H1 (cell line): ENCODE results near the gene ZNF462. TPM values are rescaled to one million over a fixed set of nuclear protein-coding genes. Genes with fewer than 3 reads are reported as not detected.

ENCODE experiments used
- CTCF ChIA-PET: fragments of 300-600 bp; sonication (Branson Sonifier 250); formaldehyde crosslinking; loops from one replicate; lab custom pipeline; 2021; ENCODE audit not compliant: partially characterized antibody; lab: Charles Lee
- POLR2A ChIA-PET: fragments of 300-600 bp; sonication (Branson Sonifier 250); formaldehyde crosslinking; loops from one replicate; lab custom pipeline; 2021; ENCODE audit warnings: inconsistent platforms; ENCODE audit not compliant: partially characterized antibody; lab: Charles Lee
- DNase-seq, 2 experiments: peaks; one replicate each; pipeline versions ENCODE4 v3.0.0 to v3.0.0-alpha.2; 2010 to 2022; ENCODE audit warnings: low spot score in 2 of 2, low read depth in 1 of 2, mixed read lengths in 1 of 2
- FAIRE-seq: peaks from 2 replicates; lab custom pipeline; 2011; peaks lifted over from hg19 to GRCh38; lab: Jason Lieb, UNC
- H2AFZ ChIP-seq: 2 replicates; pipeline ENCODE4 v1.8.1; 2012; ENCODE audit warnings: low read length, inconsistent platforms
- H2AK5ac ChIP-seq: 2 replicates; pipeline ENCODE4 v1.6.1; 2013; ENCODE audit warnings: low read depth, low read length
- H2BK120ac ChIP-seq: replicated peaks from 2 replicates; pipeline ENCODE3; 2013; ENCODE audit warnings: low read depth, low read length, inconsistent platforms
- H2BK12ac ChIP-seq: 2 replicates; pipeline ENCODE4 v1.6.1; 2013; ENCODE audit warnings: low read depth, low read length
- H2BK15ac ChIP-seq: 2 replicates; pipeline ENCODE4 v1.6.1; 2013; ENCODE audit warnings: low read length
- H2BK20ac ChIP-seq: 2 replicates; pipeline ENCODE4 v1.6.1; 2013; ENCODE audit warnings: low read length
- H2BK5ac ChIP-seq: 2 replicates; pipeline ENCODE4 v1.6.1; 2013; ENCODE audit warnings: low read depth, low read length
- H3K14ac ChIP-seq: 2 replicates; pipeline ENCODE4 v1.6.1; 2013; ENCODE audit warnings: inconsistent platforms; ENCODE audit not compliant: insufficient read length
- H3K18ac ChIP-seq: 2 replicates; pipeline ENCODE4 v1.6.1; 2013; ENCODE audit warnings: low read length; ENCODE audit errors: extremely low read depth
- H3K23ac ChIP-seq: 2 replicates; pipeline ENCODE4 v1.6.1; 2013; ENCODE audit warnings: inconsistent platforms; ENCODE audit not compliant: insufficient read length
- H3K23me2 ChIP-seq: 2 replicates; pipeline ENCODE4 v1.6.1; 2013; ENCODE audit warnings: low read depth, low read length
- H3K27ac ChIP-seq: 2 replicates; pipeline ENCODE4 v1.6.1; 2011; ENCODE audit warnings: low read depth, low read length, inconsistent platforms
- H3K27me3 ChIP-seq, 4 experiments: replicated peaks in 1 of 4; 1 replicate in 1 of 4; 2 replicates in 3 of 4; pipeline versions ENCODE4 v1.6.1 to v1.8.1; 2011 to 2013; ENCODE audit warnings: low read length in 3 of 4, mild to moderate bottlenecking in 3 of 4, inconsistent platforms in 2 of 4, mixed read lengths in 2 of 4, moderate library complexity in 1 of 4; ENCODE audit not compliant: control insufficient read depth in 3 of 4, insufficient read depth in 3 of 4; ENCODE audit errors: extremely low read depth in 1 of 4
- H3K36me3 ChIP-seq, 4 experiments: 2 replicates each; pipeline versions ENCODE4 v1.6.1 to v1.8.1; 2011 to 2013; ENCODE audit warnings: mild to moderate bottlenecking in 4 of 4, low read length in 3 of 4, moderate library complexity in 2 of 4, control low read depth in 1 of 4, inconsistent platforms in 1 of 4; ENCODE audit not compliant: insufficient read depth in 4 of 4, control insufficient read depth in 2 of 4
- H3K4ac ChIP-seq: replicated peaks from 2 replicates; pipeline ENCODE3; 2013; ENCODE audit warnings: low read length, low read depth, mixed read lengths, inconsistent platforms; ENCODE audit not compliant: insufficient read length
- H3K4me1 ChIP-seq, 4 experiments: replicated peaks in 1 of 4; 1 replicate in 1 of 4; 2 replicates in 3 of 4; pipeline versions ENCODE4 v1.6.1 to v1.8.1; 2011 to 2013; ENCODE audit warnings: low read length in 3 of 4, inconsistent platforms in 2 of 4, mixed read lengths in 1 of 4; ENCODE audit not compliant: insufficient read depth in 4 of 4, control insufficient read depth in 3 of 4
- H3K4me2 ChIP-seq, 2 experiments: 2 replicates each; pipeline versions ENCODE4 v1.6.1 to v1.8.1; 2011 to 2013; ENCODE audit warnings: low read depth in 2 of 2, low read length in 2 of 2, control low read depth in 1 of 2, inconsistent platforms in 1 of 2, mild to moderate bottlenecking in 1 of 2; ENCODE audit not compliant: insufficient read depth in 1 of 2
- H3K4me3 ChIP-seq, 4 experiments: fragments of 200-600, 300-600 bp in 1 of 4; sonication (generic), shearing (Covaris generic), sonication (Bioruptor Twin) in 1 of 4; 2 replicates each; pipeline versions ENCODE4 v1.5.1 to v1.8.1; 2011 to 2016; ENCODE audit warnings: low read length in 4 of 4, low read depth in 3 of 4, control low read depth in 2 of 4, inconsistent platforms in 2 of 4, mild to moderate bottlenecking in 2 of 4, mixed read lengths in 1 of 4, moderate library complexity in 1 of 4; ENCODE audit not compliant: insufficient read depth in 2 of 4; ENCODE audit errors: extremely low read depth in 1 of 4
- H3K56ac ChIP-seq: replicated peaks from 2 replicates; pipeline ENCODE3; 2013; ENCODE audit warnings: low read depth, mild to moderate bottlenecking, mixed read lengths, low read length, inconsistent platforms; ENCODE audit not compliant: insufficient read length
- H3K79me1 ChIP-seq: 2 replicates; pipeline ENCODE4 v1.6.1; 2013; ENCODE audit warnings: low read depth, low read length, control low read depth
- H3K79me2 ChIP-seq, 2 experiments: 2 replicates each; pipeline versions ENCODE4 v1.6.1 to v1.8.1; 2012 to 2013; ENCODE audit warnings: low read length in 2 of 2, mild to moderate bottlenecking in 2 of 2, inconsistent platforms in 1 of 2; ENCODE audit not compliant: insufficient read depth in 2 of 2, control insufficient read depth in 1 of 2
- H3K9ac ChIP-seq, 4 experiments: replicated peaks in 1 of 4; 1 replicate in 1 of 4; 2 replicates in 3 of 4; pipeline versions ENCODE4 v1.6.1 to v1.8.1; 2011 to 2013; ENCODE audit warnings: low read depth in 3 of 4, low read length in 3 of 4, control low read depth in 2 of 4, mild to moderate bottlenecking in 2 of 4, moderate library complexity in 2 of 4, inconsistent platforms in 1 of 4; ENCODE audit errors: extremely low read depth in 1 of 4
- H3K9me3 ChIP-seq, 2 experiments: 2 replicates each; pipeline versions ENCODE4 v1.6.1 to v1.8.1; 2012 to 2013; ENCODE audit warnings: mild to moderate bottlenecking in 2 of 2, moderate library complexity in 2 of 2, control low read depth in 1 of 2, inconsistent platforms in 1 of 2, low read depth in 1 of 2, low read length in 1 of 2, mixed read lengths in 1 of 2; ENCODE audit not compliant: insufficient read depth in 2 of 2
- H4K20me1 ChIP-seq, 2 experiments: replicated peaks in 1 of 2; 2 replicates each; pipeline versions ENCODE3 to v1.8.1; 2011 to 2013; ENCODE audit warnings: inconsistent platforms in 2 of 2, low read length in 2 of 2, mild to moderate bottlenecking in 1 of 2; ENCODE audit not compliant: insufficient read depth in 2 of 2, control insufficient read depth in 1 of 2
- H4K5ac ChIP-seq: 2 replicates; pipeline ENCODE4 v1.6.1; 2013; ENCODE audit warnings: low read length, low read depth, mixed read lengths, inconsistent platforms; ENCODE audit not compliant: insufficient read length
- H4K8ac ChIP-seq: 2 replicates; pipeline ENCODE4 v1.8.0; 2013; ENCODE audit warnings: mild to moderate bottlenecking, moderate library complexity, low read length, inconsistent platforms; ENCODE audit not compliant: insufficient read depth; ENCODE audit errors: extremely low read depth
- H4K91ac ChIP-seq: replicated peaks from 2 replicates; pipeline ENCODE3; 2013; ENCODE audit warnings: low read length, mixed read lengths, inconsistent platforms; ENCODE audit not compliant: insufficient read length
- ATF3 ChIP-seq: IDR thresholded peaks from 2 replicates; pipeline ENCODE4 v1.6.1; 2011; ENCODE audit warnings: low read depth, mild to moderate bottlenecking, low read length; ENCODE audit not compliant: insufficient read depth
- BCL11A ChIP-seq, 2 experiments: IDR thresholded peaks; one replicate each; pipeline ENCODE4 v1.6.1; 2011; ENCODE audit warnings: low read depth in 2 of 2, low read length in 2 of 2, mild to moderate bottlenecking in 2 of 2
- CEBPB ChIP-seq: IDR thresholded peaks from 2 replicates; pipeline ENCODE4 v1.6.1; 2012; ENCODE audit warnings: low read depth, low read length
- CHD2 ChIP-seq: IDR thresholded peaks from 2 replicates; pipeline ENCODE4 v1.6.1; 2012; ENCODE audit warnings: low read length, improper control_type of control experiment
- CTBP2 ChIP-seq: IDR thresholded peaks from 2 replicates; pipeline ENCODE4 v1.7.0; 2011; ENCODE audit warnings: borderline replicate concordance, mild to moderate bottlenecking, moderate library complexity, mixed read lengths, low read length; ENCODE audit not compliant: insufficient read depth, insufficient read length
- EP300 ChIP-seq, 2 experiments: IDR thresholded peaks; 1 replicate in 1 of 2; 2 replicates in 1 of 2; pipeline ENCODE4 v1.6.1; 2011 to 2012; ENCODE audit warnings: low read depth in 2 of 2, low read length in 2 of 2, mild to moderate bottlenecking in 2 of 2, borderline replicate concordance in 1 of 2, inconsistent platforms in 1 of 2, moderate library complexity in 1 of 2
- EZH2 ChIP-seq: fragments of 200-600 bp; sonication (generic); IDR thresholded peaks from 2 replicates; pipeline ENCODE4 v1.7.1; 2012; ENCODE audit warnings: low read depth, mild to moderate bottlenecking, moderate library complexity, low read length, inconsistent platforms; ENCODE audit not compliant: severe bottlenecking
- KDM1A ChIP-seq: fragments of 200-600, 300-600 bp; sonication (generic); IDR thresholded peaks from 2 replicates; pipeline ENCODE4 v1.7.1; 2016; ENCODE audit warnings: mild to moderate bottlenecking, low read length, borderline replicate concordance
- SAP30 ChIP-seq: fragments of 300-600 bp; sonication (generic); IDR thresholded peaks from 2 replicates; pipeline ENCODE4 v1.7.1; 2012; ENCODE audit warnings: low read length, moderate library complexity, mild to moderate bottlenecking, inconsistent platforms; ENCODE audit not compliant: insufficient read depth, insufficient replicate concordance
- SIN3A ChIP-seq, 2 experiments: IDR thresholded peaks in 1 of 2; conservative IDR thresholded peaks in 1 of 2; 2 replicates each; pipeline ENCODE4 v1.6.1; 2011 to 2012; ENCODE audit warnings: low read length in 2 of 2, improper control_type of control experiment in 1 of 2, low read depth in 1 of 2, mild to moderate bottlenecking in 1 of 2
- SP2 ChIP-seq: IDR thresholded peaks from 2 replicates; pipeline ENCODE4 v1.6.1; 2012; ENCODE audit warnings: mild to moderate bottlenecking, low read length, inconsistent platforms
- SP4 ChIP-seq: IDR thresholded peaks from 2 replicates; pipeline ENCODE4 v1.6.1; 2012; ENCODE audit warnings: low read length, inconsistent platforms
- TEAD4 ChIP-seq: IDR thresholded peaks from 2 replicates; pipeline ENCODE4 v1.6.1; 2012; ENCODE audit warnings: low read depth, low read length, inconsistent platforms, mixed read lengths
- YY1 ChIP-seq: IDR thresholded peaks from 2 replicates; pipeline ENCODE4 v1.6.1; 2011; ENCODE audit warnings: low read depth, mild to moderate bottlenecking, low read length
- WGBS, 2 experiments: shearing (Covaris generic) in 1 of 2; methylation state at CpG; one replicate each; pipeline versions ENCODE4 v1.1.6 to v1.1.7; 2013 to 2015; ENCODE audit warnings: low lambda C conversion rate in 2 of 2, mixed read lengths in 2 of 2, inconsistent platforms in 1 of 2, low coverage in 1 of 2, missing lambda C conversion rate in 1 of 2; ENCODE audit not compliant: insufficient replicate concordance in 2 of 2, insufficient coverage in 1 of 2, insufficient read length in 1 of 2; ENCODE audit errors: extremely low coverage in 1 of 2, missing lambda C conversion rate in 1 of 2; 5-methylcytosine and 5-hydroxymethylcytosine counted together
- polyA plus RNA-seq, 7 experiments: library from polyadenylated mRNA; depleted of rRNA in 3 of 7; stranded (reverse) in 5 of 7; unstranded in 2 of 7; fragments of >200 nt in 5 of 7; fragments of 200-250 nt in 2 of 7; gene quantifications; 1 replicate in 5 of 7; 2 replicates in 1 of 7; 4 replicates in 1 of 7; pipeline versions ENCODE4 v1.2.1 to v1.2.3, GENCODE V29; 2011 to 2013; ENCODE audit warnings: missing spikeins in 2 of 7, mixed read lengths in 2 of 7
- total RNA-seq: library from RNA; stranded (reverse); fragmentation: NEBNext Ultra II Directional; extraction: Animal tissue kit (Norgen Biotek cat#: 25700); gene quantifications from 2 replicates; pipeline ENCODE4 v1.2.1, GENCODE V29; 2021

The ZNF462 gene
- total and polyA plus RNA-seq, 2 of the 8 experiments (the other 6 are each of a cell fraction or from before 2014, with no cell fraction given): 30.0 to 163 TPM

- Histone ChIP-seq H3K9ac (no peak overlapping the region), H3K79me2 (no peaks in the 10 kb centered on the region), H2BK20ac (no peak overlapping the region), H3K23ac (no peak overlapping the region), H3K9me3 (no peaks in the 10 kb centered on the region), H3K4ac (no peak overlapping the region), H4K5ac (no peak overlapping the region), H3K23me2 (0 out of 2 replicates have a peak, but pooled peaks cover 2% of the 10 kb centered on the region), H3K79me1 (no peaks in the 10 kb centered on the region), H3K14ac (no peak overlapping the region), H4K20me1 (no peaks in the 10 kb centered on the region), H3K4me1 (no peaks in the 10 kb centered on the region), H2BK15ac (no peak overlapping the region), H4K91ac (no peak overlapping the region), H3K18ac (no peak overlapping the region), H2BK12ac (no peak overlapping the region), H4K8ac (no peak overlapping the region), H2AK5ac (no peak overlapping the region), H3K4me2 (no peak overlapping the region), H3K27me3 (no peaks in the 10 kb centered on the region), H3K56ac (no peak overlapping the region), H3K36me3 (no peaks in the 10 kb centered on the region), H2BK5ac (no peak overlapping the region), H3K27ac (no peak overlapping the region), H2AFZ (no peak overlapping the region), H2BK120ac (no peak overlapping the region), H3K4me3 (no peak overlapping the region)
- DNase-seq: no peak
- POLR2A ChIA-PET: no interaction called here
- FAIRE-seq: no peak
- 85% methylated on average over 4 of the region's 4 CpGs; no CpG with 5 or more reads in 1 of the 2 experiments for WGBS, 2 experiments
- CTCF ChIA-PET: interaction anchor here (0.6 to 0.9 kb wide), 2 partner anchors 8 to 25 kb away, joined by 3 read pairs; no protein-coding TSS in a partner anchor
- TF ChIP-seq SP2 (no peak), YY1 (no peak), CHD2 (no peak), SIN3A (conservative IDR thresholded peaks at IDR 0.05 in 1 of 2, IDR thresholded peaks at IDR 0.05 in 1 of 2; ENCODE audit: low read depth in 1 of 2, low read length in 2 of 2) (no peak), CTBP2 (no peak), SP4 (no peak), ATF3 (no peak), SAP30 (no peak), EZH2 (no peak), CEBPB (no peak), TEAD4 (no peak), BCL11A (IDR thresholded peaks at IDR 0.05; ENCODE audit: low read depth in 2 of 2, low read length in 2 of 2) (no peak), KDM1A (no peak), EP300 (IDR thresholded peaks at IDR 0.05; ENCODE audit: borderline replicate concordance in 1 of 2, low read depth in 2 of 2, low read length in 2 of 2) (no peak)
These were observed 176.6 kb downstream of the ZNF462 start for GRCh38 chr9:107039542-107039941.
